Endothelial cell of umbilical vein (primary cell): ENCODE measurements around the gene STKLD1. TPM values are rescaled to one million over a fixed set of nuclear protein-coding genes. Genes with fewer than 3 reads are reported as not detected.

ENCODE experiments used
- BruUV-seq: library from RNA; stranded (reverse); fragments of 400-500 nt; replicated peaks from 2 replicates; lab custom pipeline; 2021; lab: Mats Ljungman, UMichigan
- CTCF ChIA-PET: fragments of 300-600, 350-600 bp; sonication (Branson Sonifier 250); formaldehyde crosslinking; loops from one replicate; lab custom pipeline; 2021; ENCODE audit warnings: antibody characterized with exemption, inconsistent platforms; lab: Charles Lee
- POLR2A ChIA-PET: fragments of 300-600, 350-600 bp; sonication (Branson Sonifier 250); formaldehyde crosslinking; loops from one replicate; lab custom pipeline; 2021; ENCODE audit warnings: antibody characterized with exemption, inconsistent platforms; lab: Charles Lee
- DNase-seq: peaks from one replicate; pipeline ENCODE4 v3.0.0-alpha.2; 2011; ENCODE audit warnings: low read depth, low spot score
- FAIRE-seq: peaks from 2 replicates; lab custom pipeline; 2011; peaks lifted over from hg19 to GRCh38; lab: Jason Lieb, UNC
- H2AFZ ChIP-seq: 2 replicates; pipeline ENCODE4 v1.6.0; 2012; ENCODE audit warnings: low read depth, low read length, control low read depth, inconsistent platforms
- H3K27ac ChIP-seq: 2 replicates; pipeline ENCODE4 v1.5.1; 2011; ENCODE audit warnings: low read depth, mild to moderate bottlenecking, control low read depth, low read length, moderate library complexity; ENCODE audit not compliant: insufficient read depth
- H3K27me3 ChIP-seq, 2 experiments: 2 replicates each; pipeline versions ENCODE4 v1.6.0 to v1.6.1; 2011; ENCODE audit warnings: low read length in 2 of 2, mixed read lengths in 1 of 2; ENCODE audit not compliant: control insufficient read depth in 2 of 2, insufficient read depth in 2 of 2
- H3K36me3 ChIP-seq, 2 experiments: 2 replicates in 1 of 2; 3 replicates in 1 of 2; pipeline ENCODE4 v1.5.1; 2011; ENCODE audit warnings: low read length in 2 of 2, mild to moderate bottlenecking in 1 of 2, moderate library complexity in 1 of 2; ENCODE audit not compliant: control insufficient read depth in 2 of 2, insufficient read depth in 2 of 2; ENCODE audit errors: extremely low read depth in 1 of 2
- H3K4me1 ChIP-seq: 3 replicates; pipeline ENCODE4 v1.5.1; 2011; ENCODE audit warnings: mild to moderate bottlenecking, low read length; ENCODE audit not compliant: control insufficient read depth, insufficient read depth; ENCODE audit errors: extremely low read depth
- H3K4me2 ChIP-seq: 2 replicates; pipeline ENCODE4 v1.6.1; 2011; ENCODE audit warnings: low read length, control low read depth, mixed read lengths; ENCODE audit not compliant: insufficient read depth
- H3K4me3 ChIP-seq, 3 experiments: fragments of 200-600 bp in 1 of 3; sonication (generic), shearing (Covaris generic) in 1 of 3; replicated peaks in 1 of 3; 2 replicates each; pipeline ENCODE4 v1.5.1; 2011 to 2016; ENCODE audit warnings: control low read depth in 3 of 3, low read length in 3 of 3, mild to moderate bottlenecking in 2 of 3, inconsistent platforms in 1 of 3, low read depth in 1 of 3, moderate library complexity in 1 of 3; ENCODE audit not compliant: insufficient read depth in 1 of 3
- H3K79me2 ChIP-seq: 2 replicates; pipeline ENCODE4 v1.6.0; 2012; ENCODE audit warnings: low read length, inconsistent platforms; ENCODE audit not compliant: control insufficient read depth, insufficient read depth
- H3K9ac ChIP-seq: replicated peaks from 2 replicates; pipeline ENCODE3; 2011; ENCODE audit warnings: low read length, control low read depth; ENCODE audit not compliant: insufficient read depth; ENCODE audit errors: extremely low read depth
- H3K9me1 ChIP-seq: replicated peaks from 3 replicates; pipeline ENCODE4 v1.6.0; 2011; ENCODE audit warnings: mild to moderate bottlenecking, low read length; ENCODE audit not compliant: control insufficient read depth, insufficient read depth; ENCODE audit errors: extremely low read depth
- H3K9me3 ChIP-seq: replicated peaks from 2 replicates; pipeline ENCODE4 v1.5.1; 2012; ENCODE audit warnings: low read length, inconsistent platforms; ENCODE audit not compliant: control insufficient read depth, insufficient read depth
- H4K20me1 ChIP-seq: replicated peaks from 2 replicates; pipeline ENCODE3; 2011; ENCODE audit warnings: mild to moderate bottlenecking, low read length; ENCODE audit not compliant: control insufficient read depth, insufficient read depth; ENCODE audit errors: extremely low read depth
- CTCF ChIP-seq, 2 donors: IDR thresholded peaks; 1 replicate in 1 of 2; 2 replicates in 1 of 2; pipeline ENCODE4 v1.5.1; 2011; ENCODE audit warnings: low read length in 2 of 2, mild to moderate bottlenecking in 2 of 2, moderate library complexity in 2 of 2, control low read depth in 1 of 2, inconsistent platforms in 1 of 2, low read depth in 1 of 2; ENCODE audit not compliant: insufficient read depth in 1 of 2; ENCODE audit errors: extremely low read depth in 1 of 2
- EZH2 ChIP-seq: IDR thresholded peaks from 2 replicates; pipeline ENCODE4 v1.6.1; 2012; ENCODE audit warnings: borderline replicate concordance, low read depth, mild to moderate bottlenecking, moderate library complexity, low read length, inconsistent platforms; ENCODE audit not compliant: severe bottlenecking
- FOS ChIP-seq: IDR thresholded peaks from 2 replicates; pipeline ENCODE4 v1.6.1; 2011; ENCODE audit warnings: mild to moderate bottlenecking, low read length, moderate library complexity, borderline replicate concordance; ENCODE audit not compliant: insufficient read depth
- GATA2 ChIP-seq: IDR thresholded peaks from 2 replicates; pipeline ENCODE4 v1.7.0; 2011; ENCODE audit warnings: low read depth, mild to moderate bottlenecking, moderate library complexity, mixed read lengths, low read length; ENCODE audit not compliant: insufficient read length, insufficient read depth
- JUN ChIP-seq: IDR thresholded peaks from 2 replicates; pipeline ENCODE4 v1.6.1; 2011; ENCODE audit warnings: borderline replicate concordance, low read depth; ENCODE audit not compliant: insufficient read length, insufficient read depth
- MAX ChIP-seq: IDR thresholded peaks from 2 replicates; pipeline ENCODE4 v1.6.1; 2011; ENCODE audit not compliant: insufficient read depth, insufficient read length
- MYC ChIP-seq: IDR thresholded peaks from one replicate; pipeline ENCODE4 v1.6.1; 2011; ENCODE audit warnings: mild to moderate bottlenecking, low read depth, low read length
- POLR2A ChIP-seq: IDR thresholded peaks from 2 replicates; pipeline ENCODE4 v1.6.1; 2012; ENCODE audit warnings: low read depth, mild to moderate bottlenecking, control low read depth, low read length
- POLR2AphosphoS5 ChIP-seq: IDR thresholded peaks from 2 replicates; pipeline ENCODE4 v1.6.1; 2012; ENCODE audit warnings: low read depth, mild to moderate bottlenecking, control low read depth, low read length, moderate library complexity; ENCODE audit not compliant: insufficient read depth
- dilution Hi-C: fragments of 300-500 bp; cut with MboI; formaldehyde crosslinking; loops from one replicate; pipeline ENCODE4 v1.15.0; 2019; ENCODE audit warnings: low sequenced_read_pairs; ENCODE audit not compliant: extremely low pct_ligation_motif_present
- intact Hi-C: fragments of 100-400 bp; cut with micrococcal nuclease; formaldehyde crosslinking; loops from one replicate; pipeline ENCODE4 v1.10.0; 2022
- polyA plus RNA-seq, 4 experiments: library from polyadenylated mRNA; depleted of rRNA in 3 of 4; stranded (reverse) in 3 of 4; unstranded in 1 of 4; fragments of >200 nt; gene quantifications; 2 replicates each; pipeline versions ENCODE4 v1.2.1 to v1.2.3, GENCODE V29; 2011 to 2012; ENCODE audit warnings: missing spikeins in 1 of 4
- total RNA-seq: library from RNA; stranded (reverse); gene quantifications from 2 replicates; pipeline ENCODE4 v1.2.3, GENCODE V29; 2021

The STKLD1 gene
- total and polyA plus RNA-seq, 2 donors (not counting 3 experiments of a cell fraction or from before 2014, with no cell fraction given): 0.29 to 0.77 TPM

GRCh38 chr9:133335924-133336811 is 40.0 kb upstream of the STKLD1 start, which contains the start of gene SURF6:
Gene SURF6 (minus strand): TSS chr9:133336188. CDS start chr9:133336132, 56 bp downstream.
- DNase-seq: peak; percentile 89
- H3K36me3 ChIP-seq: peaks cover 7 to 50% of the 10 kb centered on the region in 2 experiments

More at GRCh38 chr9:133335924-133336811, 40.0 kb upstream of the STKLD1 start, which contains the start of gene SURF6:
- TSS peak; percentile 74 for BruUV-seq
- dilution Hi-C loops (no loop called here), intact Hi-C loops (loop anchor here (1.0 to 5.0 kb wide), 3 partner anchors 11 to 1006 kb away; partner anchors contain the start of genes STKLD1 and SURF4)
- Histone ChIP-seq H3K9ac (peak within 1 kb of the TSS; percentile 67), H3K9me3 (no peaks in the 10 kb centered on the region), H3K27me3 (no peaks in the 10 kb centered on the region), H3K27ac (peak within 1 kb of the TSS; percentile 44), H3K4me2 (peak within 1 kb of the TSS; percentile 86), H3K9me1 (no peaks in the 10 kb centered on the region), H3K4me3 (peak within 1 kb of the TSS; percentile 64 to 82 (median 71)), H4K20me1 (no peaks in the 10 kb centered on the region), H3K79me2 (peaks cover 23% of the 10 kb centered on the region), H2AFZ (peak within 1 kb of the TSS; percentile 95), H3K4me1 (peaks cover 7% of the 10 kb centered on the region)
- POLR2A ChIA-PET: interaction anchor here (0.7 to 0.9 kb wide), 2 partner anchors 12 to 99 kb away, joined by 3 to 4 read pairs; partner anchors contain the start of genes MED22 and RPL7A
- CTCF ChIA-PET: interaction anchor here (1.1 to 2.4 kb wide), 3 partner anchors 98 to 151 kb away, joined by 3 to 18 read pairs (median 3); no protein-coding TSS in a partner anchor
- TF ChIP-seq GATA2 (no peak), JUN (no peak), POLR2A (peak; percentile 86), POLR2AphosphoS5 (peak; percentile 98), FOS (no peak), MYC (peak; percentile 63), MAX (peak; percentile 85), CTCF (IDR thresholded peaks at IDR 0.05; ENCODE audit: extremely low read depth in 1 of 2, insufficient read depth in 1 of 2, low read depth in 1 of 2, low read length in 2 of 2) (no peak), EZH2 (no peak)
- peak; percentile 82 for FAIRE-seq
